ENCODE measurements around the gene C1orf52. TPM values are rescaled to one million over a fixed set of nuclear protein-coding genes. Genes with fewer than 3 reads are reported as not detected.

C1orf52 gene
- total and polyA plus RNA-seq, 9 of the 15 experiments (the other 6 are each of a cell fraction or from before 2014, with no cell fraction given): 17.0 to 38.5 (median 33.0) TPM

- no peak for TF ChIP-seq POLR2AphosphoS5 (IDR thresholded peaks at IDR 0.05; ENCODE audit: control insufficient read depth, insufficient read depth, low read depth, low read length)
- no peak for TF ChIP-seq BRCA1 (IDR thresholded peaks at IDR 0.05)
- TF ChIP-seq BRCA1 (CRISPR knock-in tag; IDR thresholded peaks at IDR 0.05): no peak
- TF ChIP-seq PCBP2 (IDR thresholded peaks at IDR 0.05; ENCODE audit: low read depth, low read length, poor library complexity, severe bottlenecking): no peak
- TF ChIP-seq SAFB2 (IDR thresholded peaks at IDR 0.05; ENCODE audit: borderline replicate concordance, low read depth, low read length, severe bottlenecking): no peak
- no peak for TF ChIP-seq ZNF764 (CRISPR knock-in tag; IDR thresholded peaks at IDR 0.05; ENCODE audit: low read depth)
- TF ChIP-seq MEF2A (IDR thresholded peaks at IDR 0.05; ENCODE audit: control insufficient read depth, low read depth, low read length): no peak
- no peak for TF ChIP-seq BDP1 (IDR thresholded peaks at IDR 0.05; ENCODE audit: insufficient read depth, insufficient read length)
- peak; percentile 93 for TF ChIP-seq PTTG1 (tag; IDR thresholded peaks at IDR 0.05; ENCODE audit: low read depth)
- no peak for TF ChIP-seq ZNF518B (CRISPR knock-in tag; IDR thresholded peaks at IDR 0.05)
- no peak for TF ChIP-seq POLR2G (IDR thresholded peaks at IDR 0.05; ENCODE audit: low read depth, low read length)
- no peak for TF ChIP-seq CBX5 (IDR thresholded peaks at IDR 0.05; ENCODE audit: borderline replicate concordance, low read depth)
- TF ChIP-seq ADNP (tag; IDR thresholded peaks at IDR 0.05): no peak
- TF ChIP-seq HLTF (IDR thresholded peaks at IDR 0.05): no peak
- no peak for TF ChIP-seq GABPB2 (CRISPR knock-in tag; conservative IDR thresholded peaks at IDR 0.05)
- no peak for TF ChIP-seq GTF2B (IDR thresholded peaks at IDR 0.05; ENCODE audit: extremely low read depth, insufficient read length)
- no peak for TF ChIP-seq ASH1L (IDR thresholded peaks at IDR 0.05; ENCODE audit: borderline replicate concordance, low read depth, partially characterized antibody)
- no peak for TF ChIP-seq EGR1 (conservative IDR thresholded peaks at IDR 0.05)
- no peak for TF ChIP-seq RBM17 (IDR thresholded peaks at IDR 0.05; ENCODE audit: borderline replicate concordance, low read depth, low read length)
- 0 out of 2 replicates have a peak, but pooled peaks have one; percentile 44 for TF ChIP-seq THRB (CRISPR knock-in tag; conservative IDR thresholded peaks at IDR 0.05)
- TF ChIP-seq MBD2 (IDR thresholded peaks at IDR 0.05; ENCODE audit: borderline replicate concordance, low read depth): no peak
- no peak for TF ChIP-seq MED1 (CRISPR knock-in tag; IDR thresholded peaks at IDR 0.05; ENCODE audit: borderline replicate concordance)
- TF ChIP-seq ZBTB12 (CRISPR knock-in tag; IDR thresholded peaks at IDR 0.05): 0 out of 2 replicates have a peak, but pooled peaks have one; percentile 44
Observed at GRCh38 chr1:85279458-85280080, 20.1 kb upstream of the C1orf52 start (continued).
